Chondrocyte (in vitro differentiated cells): Measurements from ENCODE around the gene TOP3B. TPM values are rescaled to one million over a fixed set of nuclear protein-coding genes. Genes with fewer than 3 reads are reported as not detected.

Source experiments
- DNase-seq: peaks from one replicate; pipeline ENCODE4 v3.0.0; 2021; ENCODE audit warnings: mixed read lengths, low spot score
- H3K27ac Mint-ChIP-seq: one replicate; pipeline ENCODE4 v1.8.0; 2021; ENCODE audit warnings: mild to moderate bottlenecking, moderate library complexity, mixed read lengths; ENCODE audit not compliant: unreplicated experiment
- H3K27me3 Mint-ChIP-seq: 2 replicates; pipeline ENCODE4 v1.8.0; 2021; ENCODE audit warnings: low read depth, mixed read lengths
- H3K36me3 Mint-ChIP-seq: 2 replicates; pipeline ENCODE4 v1.8.0; 2021; ENCODE audit warnings: low read depth, mixed read lengths
- H3K4me1 Mint-ChIP-seq: 2 replicates; pipeline ENCODE4 v1.8.0; 2021; ENCODE audit warnings: low read depth, mild to moderate bottlenecking, mixed read lengths
- H3K4me3 Mint-ChIP-seq: one replicate; pipeline ENCODE4 v1.8.0; 2021; ENCODE audit warnings: mild to moderate bottlenecking, moderate library complexity, mixed read lengths; ENCODE audit not compliant: unreplicated experiment
- H3K9me3 Mint-ChIP-seq: 2 replicates; pipeline ENCODE4 v1.8.0; 2021; ENCODE audit warnings: low read depth, mixed read lengths
- CTCF ChIP-seq: fragments of 200-600 bp; sonication (generic); IDR thresholded peaks from 2 replicates; pipeline ENCODE4 v1.5.0; 2021; ENCODE audit warnings: antibody characterized with exemption, mild to moderate bottlenecking, moderate library complexity
- total RNA-seq: library from RNA; stranded (reverse); gene quantifications from 3 replicates; pipeline ENCODE4 v1.2.1, GENCODE V29; 2021

The TOP3B gene
- total RNA-seq, 1 donor from 2014 or later = 25.8 TPM

- Mint-ChIP-seq H3K4me3 (no peak overlapping the region), H3K4me1 (no peaks in the 10 kb centered on the region), H3K27ac (no peak overlapping the region), H3K36me3 (no peaks in the 10 kb centered on the region), H3K27me3 (peaks cover 25% of the 10 kb centered on the region), H3K9me3 (no peaks in the 10 kb centered on the region)
- no peak for DNase-seq
- no peak for TF ChIP-seq CTCF
Measured at GRCh38 chr22:21994881-21995444, 12.4 kb upstream of the TOP3B start.

GRCh38 chr22:21992593-21993237 is 10.1 kb upstream of the TOP3B start:
- DNase-seq = no peak
- no peak for TF ChIP-seq CTCF
- Mint-ChIP-seq H3K27me3 (peaks cover 31% of the 10 kb centered on the region), H3K4me1 (no peaks in the 10 kb centered on the region), H3K36me3 (no peaks in the 10 kb centered on the region), H3K4me3 (no peak overlapping the region), H3K9me3 (no peaks in the 10 kb centered on the region), H3K27ac (no peak overlapping the region)

- Mint-ChIP-seq H3K27ac (no peak overlapping the region), H3K27me3 (peaks cover 33% of the 10 kb centered on the region), H3K9me3 (no peaks in the 10 kb centered on the region), H3K36me3 (no peaks in the 10 kb centered on the region), H3K4me1 (no peaks in the 10 kb centered on the region), H3K4me3 (no peak overlapping the region)
- DNase-seq = no peak
- TF ChIP-seq CTCF = no peak
Measured at GRCh38 chr22:21991774-21992173, 9.2 kb upstream of the TOP3B start.

DNA sequence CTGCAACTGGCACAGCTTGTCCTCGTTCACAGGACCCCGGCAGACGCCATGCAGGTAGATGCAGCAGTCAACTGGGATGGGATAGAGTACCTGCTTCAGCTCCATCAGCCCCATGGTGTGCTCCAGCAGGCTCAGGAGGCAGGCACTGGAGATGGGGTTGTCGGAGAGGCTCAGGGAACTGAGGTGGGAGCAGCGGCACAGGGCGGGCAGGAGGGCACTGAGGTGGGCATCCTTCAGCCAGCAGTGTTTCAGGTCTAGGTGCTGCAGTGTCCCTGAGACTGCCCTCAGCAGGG is 8.7 kb upstream of the TOP3B start:
- H3K4me1 Mint-ChIP-seq = no peaks in the 10 kb centered on the region
- TF ChIP-seq CTCF = no peak
- H3K36me3 Mint-ChIP-seq = no peaks in the 10 kb centered on the region
- H3K9me3 Mint-ChIP-seq = no peaks in the 10 kb centered on the region
- no peak overlapping the region for H3K27ac Mint-ChIP-seq
- H3K4me3 Mint-ChIP-seq = no peak overlapping the region
- no peak for DNase-seq
- peaks cover 31% of the 10 kb centered on the region for H3K27me3 Mint-ChIP-seq

- peaks cover 27% of the 10 kb centered on the region for H3K27me3 Mint-ChIP-seq
- H3K9me3 Mint-ChIP-seq = no peaks in the 10 kb centered on the region
- DNase-seq = no peak
- no peaks in the 10 kb centered on the region for H3K4me1 Mint-ChIP-seq
- no peaks in the 10 kb centered on the region for H3K36me3 Mint-ChIP-seq
- TF ChIP-seq CTCF = no peak
- H3K27ac Mint-ChIP-seq = no peak overlapping the region
- no peak overlapping the region for H3K4me3 Mint-ChIP-seq
Measured at GRCh38 chr22:21990445-21991303, 8.1 kb upstream of the TOP3B start.
